ENCODE measurements around the gene LDB3.

DNA sequence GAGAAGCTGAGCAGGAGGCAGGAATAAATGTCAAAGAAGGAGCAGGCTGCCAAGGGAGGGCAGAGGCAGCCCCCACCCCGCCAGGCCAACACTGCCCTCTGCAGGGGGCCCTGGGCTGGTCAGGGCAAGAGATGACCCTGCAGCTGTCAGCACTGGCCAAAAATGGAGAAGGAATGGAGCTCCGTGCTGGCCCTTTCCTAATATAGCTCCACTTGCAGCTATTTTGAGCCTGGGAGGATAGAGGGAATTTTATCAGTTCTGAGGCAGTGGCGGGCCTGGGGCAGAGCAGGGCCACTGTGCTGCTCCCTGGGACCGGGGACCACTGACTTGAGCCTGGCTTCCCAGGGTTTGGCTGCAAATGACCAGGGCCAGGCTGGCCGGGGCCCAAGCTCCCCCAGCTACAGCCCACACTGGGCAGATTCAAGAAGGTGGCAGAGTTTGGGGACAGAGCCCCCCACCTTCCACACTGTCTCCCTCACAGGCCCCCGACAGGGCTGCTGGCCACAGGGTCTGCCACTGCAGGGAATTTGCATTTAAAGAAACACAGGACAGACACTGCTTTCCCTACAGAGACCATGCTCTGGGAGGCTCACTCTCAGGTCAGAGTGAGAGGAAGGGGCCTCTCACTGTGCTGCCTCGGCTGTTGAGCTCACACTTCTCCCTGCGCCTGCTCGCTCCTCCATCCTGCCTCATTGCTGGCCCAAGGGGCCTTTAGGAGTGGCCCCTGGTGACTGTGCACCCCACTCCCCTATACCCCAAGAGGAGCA, 16.2 kb downstream of the LDB3 start:
- TF ChIP-seq CTCF (IDR thresholded peaks at IDR 0.05) (peak in 4 of 5 experiments; percentile 18 to 28 (median 24)), EP300 (IDR thresholded peaks at IDR 0.05; ENCODE audit: low read depth) (no peak), POLR2A (IDR thresholded peaks at IDR 0.05) (no peak)
